ENCODE measurements around the gene RIPPLY3. TPM values are rescaled to one million over a fixed set of nuclear protein-coding genes. Genes with fewer than 3 reads are reported as not detected.
"Not testable (repeated sequence)": the region's sequence is repeated elsewhere in the genome, so short reads cannot be mapped to it uniquely, and the experiment has no call there.

RIPPLY3 gene
- total and polyA plus RNA-seq, 2 of the 13 experiments (the other 11 are each of a cell fraction or from before 2014, with no cell fraction given) = 0.09 to 2.9 TPM

- H2AFZ ChIP-seq (ENCODE audit: low read length); DNase-seq (ENCODE audit: low spot score); H3K79me2 ChIP-seq (ENCODE audit: insufficient read depth, low read length); H3K9ac ChIP-seq (ENCODE audit: insufficient read depth, low read depth, low read length); CTCF ChIA-PET (ENCODE audit: low intra/inter-chr PET ratio, low total read pairs); ATAC-seq; H4K20me1 ChIP-seq (ENCODE audit: insufficient read depth, low read length); H3K27ac ChIP-seq (ENCODE audit: extremely low read length, insufficient read depth, low read length); in situ Hi-C loops (cut with HindIII; ENCODE audit: extremely low pct_ligation_motif_present, low pct_unique_long_range_greater_than_20kb); H3K27me3 ChIP-seq (ENCODE audit: control insufficient read depth in 1 of 2, insufficient read depth in 2 of 2, low read length in 2 of 2); BruUV-seq (replicated peaks); H3K9me3 ChIP-seq (ENCODE audit: low read length); H3K36me3 ChIP-seq (replicated peaks in 1 of 2; ENCODE audit: control insufficient read depth in 1 of 2, insufficient read depth in 2 of 2, low read length in 2 of 2); H3K4me3 ChIP-seq (replicated peaks in 1 of 3; ENCODE audit: insufficient read depth in 1 of 3, low read depth in 2 of 3, low read length in 3 of 3); FAIRE-seq; H3K4me2 ChIP-seq (ENCODE audit: low read depth, low read length); intact Hi-C loops (cut with micrococcal nuclease; ENCODE audit: unreplicated experiment): not testable (repeated sequence)
- H3K4me1 ChIP-seq (ENCODE audit: insufficient read depth, low read length) = peaks cover 26% of the 10 kb centered on the region
- POLR2A ChIA-PET = interaction anchor here (1.1 kb wide), 1 partner anchor 27 kb away, joined by 3 read pairs; no protein-coding TSS in a partner anchor
- TF ChIP-seq ZNF460 (CRISPR knock-in tag; IDR thresholded peaks at IDR 0.05; ENCODE audit: borderline replicate concordance) = 0 out of 2 replicates have a peak, but pooled peaks have one; percentile 33
- WGBS (ENCODE audit: low lambda C conversion rate) = 40% methylated on average over 3 of the region's 3 CpGs
Measured at GRCh38 chr21:37003917-37004316, 2.6 kb upstream of the RIPPLY3 start.

- no peak overlapping the region for H2AFZ ChIP-seq (ENCODE audit: low read length)
- H3K4me2 ChIP-seq (ENCODE audit: low read depth, low read length) = no peak overlapping the region
- no peak for FAIRE-seq
- BruUV-seq (replicated peaks) = no TSS peak
- no peak for ATAC-seq
- intact Hi-C loops (cut with micrococcal nuclease; ENCODE audit: unreplicated experiment) (no loop called here), in situ Hi-C loops (cut with HindIII; ENCODE audit: extremely low pct_ligation_motif_present, low pct_unique_long_range_greater_than_20kb) (no loop called here)
- whole genome bisulfite sequencing (ENCODE audit: low lambda C conversion rate) = 84% methylated on average over 76 of the region's 76 CpGs
- no peaks in the 10 kb centered on the region for H3K36me3 ChIP-seq (replicated peaks in 1 of 2; ENCODE audit: control insufficient read depth in 1 of 2, insufficient read depth in 2 of 2, low read length in 2 of 2)
- no peak overlapping the region for H3K9ac ChIP-seq (ENCODE audit: insufficient read depth, low read depth, low read length)
- H3K9me3 ChIP-seq (ENCODE audit: low read length) = no peaks in the 10 kb centered on the region
- H4K20me1 ChIP-seq (ENCODE audit: insufficient read depth, low read length) = no peaks in the 10 kb centered on the region
- H3K27me3 ChIP-seq (ENCODE audit: control insufficient read depth in 1 of 2, insufficient read depth in 2 of 2, low read length in 2 of 2) = peaks cover 0 to 4% of the 10 kb centered on the region in 2 experiments; a peak in 1 of 5 replicates
- H3K79me2 ChIP-seq (ENCODE audit: insufficient read depth, low read length) = no peaks in the 10 kb centered on the region
- peak overlapping the region; percentile 59 to 72 (median 63); a peak in 4 of 6 replicates for H3K4me3 ChIP-seq (replicated peaks in 1 of 3; ENCODE audit: insufficient read depth in 1 of 3, low read depth in 2 of 3, low read length in 3 of 3)
- no peak for TF ChIP-seq HNF4A (CRISPR knock-in tag; IDR thresholded peaks at IDR 0.05)
- TF ChIP-seq ZBTB33 (CRISPR knock-in tag; IDR thresholded peaks at IDR 0.05) = 0 out of 2 replicates have a peak, but pooled peaks have one; percentile 9
- H3K4me1 ChIP-seq (ENCODE audit: insufficient read depth, low read length) = peaks cover 41% of the 10 kb centered on the region
- ChIA-PET CTCF (ENCODE audit: low intra/inter-chr PET ratio, low total read pairs) (no interaction called here), POLR2A (no interaction called here)
- DNase-seq (ENCODE audit: low spot score) = no peak
- no peak overlapping the region for H3K27ac ChIP-seq (ENCODE audit: extremely low read length, insufficient read depth, low read length)
Measured at GRCh38 chr21:37005548-37006485, 685 bp upstream of the RIPPLY3 start.

Data from HepG2 (cell line).